Keratinocyte (primary cell): Measurements from ENCODE around the gene NKD1.

ENCODE experiments used
- CTCF ChIP-seq, 3 experiments: IDR thresholded peaks in 1 of 3; conservative IDR thresholded peaks in 1 of 3; optimal IDR thresholded peaks in 1 of 3; 2 replicates in 2 of 3; 3 replicates in 1 of 3; pipeline versions ENCODE3 to v1.5.1; 2011; ENCODE audit warnings: low read length in 3 of 3, mild to moderate bottlenecking in 3 of 3, moderate library complexity in 2 of 3, control low read depth in 1 of 3, inconsistent platforms in 1 of 3; ENCODE audit not compliant: insufficient read depth in 2 of 3; ENCODE audit errors: extremely low read depth in 1 of 3
- EZH2 ChIP-seq: IDR thresholded peaks from one replicate; pipeline ENCODE4 v1.6.1; 2012; ENCODE audit warnings: inconsistent platforms, mild to moderate bottlenecking, low read length, moderate library complexity

- TF ChIP-seq CTCF (optimal IDR thresholded peaks at IDR 0.05 in 1 of 3, IDR thresholded peaks at IDR 0.05 in 1 of 3, conservative IDR thresholded peaks at IDR 0.05 in 1 of 3; ENCODE audit: extremely low read depth in 1 of 3, insufficient read depth in 2 of 3, low read length in 3 of 3) (no peak), EZH2 (no peak)
Measured at GRCh38 chr16:50501251-50501650, 46.9 kb upstream of the NKD1 start.
